Left cardiac atrium (tissue), 4 donors: Measurements from ENCODE around the gene WASL. TPM values are rescaled to one million over a fixed set of nuclear protein-coding genes. Genes with fewer than 3 reads are reported as not detected.

ENCODE experiments used
- ATAC-seq, 2 donors: fragments of 200-7000 bp; cut with Tn5 transposase; one replicate each; pipeline ENCODE4 v1.9.1; 2020; ENCODE audit warnings: mild to moderate bottlenecking in 2 of 2, moderate library complexity in 2 of 2
- DNase-seq: peaks from one replicate; pipeline ENCODE4 v3.0.0-alpha.2; 2020
- intact Hi-C, 2 donors: fragments of 100-400 bp; cut with DNase I; formaldehyde crosslinking; loops; one replicate each; pipeline versions ENCODE4 v1.14.1 to v1.15.1; 2022 to 2023
- total RNA-seq, 2 donors: library from RNA; stranded (reverse); fragmentation: NEBNext Ultra II Directional; extraction: Animal tissue kit (Norgen Biotek cat#: 25700); gene quantifications; one replicate each; pipeline ENCODE4 v1.2.1, GENCODE V29; 2021
- donor health status: DM: no; HTN: yes; CAD: no.
- donor health status: DM: no; HTN: yes; CAD: no; lungs with severe emphysema.
- donor health status: DM: yes; HTN: yes; CAD: no.
- donor health status: Dilated cardiomyopathy.

WASL gene
- total RNA-seq, 2 donors from 2014 or later, result 25.1 to 26.8 TPM

- DNase-seq, result no peak
- ATAC-seq, result no peak
- intact Hi-C loops, result loop anchor here in 1 of 2 donors (5.0 kb wide), 1 partner anchor 33 kb away; the partner anchor contains the start of gene WASL
These were observed 34.3 kb downstream of the WASL start for GRCh38 chr7:123714296-123715080.

- ATAC-seq (no peak), DNase-seq (no peak)
- intact Hi-C loops, result loop anchor here in 1 of 2 donors (5.0 kb wide), 1 partner anchor 35 kb away; the partner anchor contains the start of gene WASL
These were observed 36.2 kb downstream of the WASL start for GRCh38 chr7:123712619-123713018.

- intact Hi-C loops, result loop anchor here in 1 of 2 donors (5.0 kb wide), 1 partner anchor 35 kb away; the partner anchor contains the start of gene WASL
- peak in 1 of 2 donors; percentile 49 for ATAC-seq
- DNase-seq, result no peak
These were observed 36.9 kb downstream of the WASL start for GRCh38 chr7:123711832-123712293.

GRCh38 chr7:123710683-123711082, 38.1 kb downstream of the WASL start:
- intact Hi-C loops, result loop anchor here in 1 of 2 donors (5.0 kb wide), 1 partner anchor 37 kb away; the partner anchor contains the start of gene WASL
- DNase-seq (no peak), ATAC-seq (no peak)

GRCh38 chr7:123709525-123709924, 39.3 kb downstream of the WASL start:
- ATAC-seq (no peak), DNase-seq (no peak)
- intact Hi-C loops, result no loop called here

- ATAC-seq (no peak), DNase-seq (no peak)
- intact Hi-C loops, result no loop called here
These were observed 43.4 kb downstream of the WASL start for GRCh38 chr7:123705211-123705901.

- intact Hi-C loops, result loop anchor here in 1 of 2 donors (5.0 to 10.0 kb wide), 2 partner anchors 59 to 141 kb away; partner anchors contain the start of gene NDUFA5
These were observed 52.7 kb downstream of the WASL start for GRCh38 chr7:123695944-123696677.

GRCh38 chr7:123692471-123692877, 56.3 kb downstream of the WASL start:
- ATAC-seq, result no peak
- DNase-seq, result no peak
- intact Hi-C loops, result loop anchor here in 1 of 2 donors (10.0 kb wide), 1 partner anchor 138 kb away; the partner anchor contains the start of gene NDUFA5

More at GRCh38 chr7:123695944-123696677, 52.7 kb downstream of the WASL start:
- DNase-seq (no peak), ATAC-seq (no peak)

GRCh38 chr7:123690550-123690949, 58.3 kb downstream of the WASL start:
- intact Hi-C loops, result loop anchor here in 1 of 2 donors (10.0 kb wide), 1 partner anchor 136 kb away; the partner anchor contains the start of gene NDUFA5
- no peak for ATAC-seq
- no peak for DNase-seq

- no peak for DNase-seq
- no peak for ATAC-seq
- intact Hi-C loops, result loop anchor here (10.0 kb wide), 2 partner anchors 176 to 194 kb away; no protein-coding TSS in a partner anchor
These were observed 59.6 kb downstream of the WASL start for GRCh38 chr7:123689250-123689649.

- intact Hi-C loops, result loop anchor here (10.0 kb wide), 2 partner anchors 177 to 193 kb away; no protein-coding TSS in a partner anchor
- ATAC-seq (no peak), DNase-seq (no peak)
These were observed 61.1 kb downstream of the WASL start for GRCh38 chr7:123687727-123688126.

- no peak for DNase-seq
- intact Hi-C loops, result loop anchor here (10.0 kb wide), 2 partner anchors 178 to 192 kb away; no protein-coding TSS in a partner anchor
- ATAC-seq, result no peak
These were observed 61.6 kb downstream of the WASL start for GRCh38 chr7:123687161-123687560.

GRCh38 chr7:123682690-123683089, 66.1 kb downstream of the WASL start:
- DNase-seq, result no peak
- intact Hi-C loops, result loop anchor here (2.0 to 10.0 kb wide), 4 partner anchors 45 to 188 kb away; no protein-coding TSS in a partner anchor
- peak; percentile 53 to 66 for ATAC-seq

- no peak for DNase-seq
- ATAC-seq, result peak; percentile 79 to 93
- intact Hi-C loops, result loop anchor here (5.0 to 10.0 kb wide), 3 partner anchors 44 to 187 kb away; no protein-coding TSS in a partner anchor
These were observed 67.2 kb downstream of the WASL start for GRCh38 chr7:123681561-123681960.

- ATAC-seq, result no peak
These were observed 68.2 kb downstream of the WASL start for GRCh38 chr7:123680580-123680979.

GRCh38 chr7:123679614-123680013, 69.2 kb downstream of the WASL start:
- DNase-seq (no peak), ATAC-seq (peak in 1 of 2 donors; percentile 57)

More at GRCh38 chr7:123680580-123680979, 68.2 kb downstream of the WASL start:
- intact Hi-C loops, result loop anchor here (5.0 to 10.0 kb wide), 3 partner anchors 43 to 186 kb away; no protein-coding TSS in a partner anchor
- no peak for DNase-seq

GRCh38 chr7:123677061-123677715, 71.6 kb downstream of the WASL start:
- ATAC-seq (no peak), DNase-seq (no peak)
- intact Hi-C loops, result no loop called here

More at GRCh38 chr7:123679614-123680013, 69.2 kb downstream of the WASL start:
- intact Hi-C loops, result loop anchor here (5.0 to 10.0 kb wide), 3 partner anchors 42 to 185 kb away; no protein-coding TSS in a partner anchor

- intact Hi-C loops, result no loop called here
- DNase-seq (no peak), ATAC-seq (peak in 1 of 2 donors; percentile 51)
These were observed 73.7 kb downstream of the WASL start for GRCh38 chr7:123675181-123675473.
